HFF-Myc (cell line): ENCODE data around the gene IGFBPL1.
"Not testable (repeated sequence)": the region's sequence is repeated elsewhere in the genome, so short reads cannot be mapped to it uniquely, and the experiment has no call there.

Experiments
- DNase-seq: peaks from one replicate; pipeline ENCODE4 v3.0.0-alpha.2; 2011; ENCODE audit warnings: low read depth; ENCODE audit errors: extremely low read depth
- H3K4me3 ChIP-seq: replicated peaks from 2 replicates; pipeline ENCODE4 v1.5.1; 2011; ENCODE audit warnings: low read depth, mild to moderate bottlenecking, control low read depth, low read length
- TF ChIP-seq, protein P1 (sequence below): IDR thresholded peaks from 2 replicates; pipeline ENCODE4 v1.5.1; 2012; ENCODE audit warnings: mild to moderate bottlenecking, low read depth, low read length, control low read depth; ENCODE audit errors: missing control alignments

Gene IGFBPL1

DNA sequence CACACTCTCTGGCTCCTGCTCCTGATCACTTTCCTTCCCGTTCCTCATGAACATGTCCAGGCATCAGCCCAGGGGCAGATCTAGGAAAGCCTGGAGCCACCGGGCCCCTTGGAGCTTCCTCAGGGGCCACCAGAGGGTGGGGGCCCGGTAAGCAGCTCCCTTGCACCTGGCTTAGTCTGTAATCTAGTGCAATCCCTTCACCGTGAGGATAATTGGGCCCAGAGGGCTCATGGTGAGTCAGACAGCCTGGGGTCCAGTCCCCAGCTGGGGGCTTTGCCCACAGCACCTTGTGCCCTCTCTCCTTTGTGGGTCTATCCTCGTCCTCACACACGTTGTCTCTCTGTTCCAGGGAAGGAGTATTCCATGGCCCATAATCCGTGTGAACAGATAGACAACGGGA lies 42.1 kb downstream of the IGFBPL1 start:
- no peak overlapping the region for H3K4me3 ChIP-seq
- TF ChIP-seq, protein P1, sequence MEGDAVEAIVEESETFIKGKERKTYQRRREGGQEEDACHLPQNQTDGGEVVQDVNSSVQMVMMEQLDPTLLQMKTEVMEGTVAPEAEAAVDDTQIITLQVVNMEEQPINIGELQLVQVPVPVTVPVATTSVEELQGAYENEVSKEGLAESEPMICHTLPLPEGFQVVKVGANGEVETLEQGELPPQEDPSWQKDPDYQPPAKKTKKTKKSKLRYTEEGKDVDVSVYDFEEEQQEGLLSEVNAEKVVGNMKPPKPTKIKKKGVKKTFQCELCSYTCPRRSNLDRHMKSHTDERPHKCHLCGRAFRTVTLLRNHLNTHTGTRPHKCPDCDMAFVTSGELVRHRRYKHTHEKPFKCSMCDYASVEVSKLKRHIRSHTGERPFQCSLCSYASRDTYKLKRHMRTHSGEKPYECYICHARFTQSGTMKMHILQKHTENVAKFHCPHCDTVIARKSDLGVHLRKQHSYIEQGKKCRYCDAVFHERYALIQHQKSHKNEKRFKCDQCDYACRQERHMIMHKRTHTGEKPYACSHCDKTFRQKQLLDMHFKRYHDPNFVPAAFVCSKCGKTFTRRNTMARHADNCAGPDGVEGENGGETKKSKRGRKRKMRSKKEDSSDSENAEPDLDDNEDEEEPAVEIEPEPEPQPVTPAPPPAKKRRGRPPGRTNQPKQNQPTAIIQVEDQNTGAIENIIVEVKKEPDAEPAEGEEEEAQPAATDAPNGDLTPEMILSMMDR: no peak
- DNase-seq: no peak

DNA sequence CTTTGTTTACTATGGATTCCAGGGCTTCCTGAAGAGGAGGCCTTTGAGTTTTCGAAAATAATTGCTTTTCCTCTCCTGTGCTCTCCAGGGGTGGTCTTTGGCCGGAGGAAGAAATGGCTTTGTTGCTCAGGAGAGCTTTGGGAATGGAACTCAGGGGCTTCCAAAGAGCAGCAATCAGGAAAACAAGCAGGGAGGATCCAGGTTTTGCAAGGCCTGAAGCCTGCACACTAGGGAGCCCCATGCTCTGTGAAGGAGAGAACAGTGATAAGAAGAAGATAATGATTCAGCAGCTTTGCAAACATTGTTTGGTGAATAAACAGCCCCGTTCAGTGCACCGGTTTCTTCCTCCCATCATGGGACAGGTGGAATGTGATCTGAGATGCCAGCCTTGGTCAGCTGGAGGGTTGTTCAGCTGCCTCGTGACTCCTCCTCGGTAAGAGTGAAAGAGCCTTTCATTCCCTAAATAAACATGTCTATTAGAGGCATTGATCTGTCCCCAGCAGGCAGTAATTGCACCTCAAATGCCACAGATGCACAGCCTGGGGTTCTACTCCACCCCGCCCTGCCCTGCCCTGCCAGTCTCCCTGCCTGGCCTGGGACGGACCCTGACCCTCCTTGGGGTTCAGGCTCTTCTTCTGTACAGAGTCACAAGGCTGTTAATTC lies 43.3 kb downstream of the IGFBPL1 start:
- no peak overlapping the region for H3K4me3 ChIP-seq
- TF ChIP-seq, protein P1: no peak
- DNase-seq: no peak

DNA sequence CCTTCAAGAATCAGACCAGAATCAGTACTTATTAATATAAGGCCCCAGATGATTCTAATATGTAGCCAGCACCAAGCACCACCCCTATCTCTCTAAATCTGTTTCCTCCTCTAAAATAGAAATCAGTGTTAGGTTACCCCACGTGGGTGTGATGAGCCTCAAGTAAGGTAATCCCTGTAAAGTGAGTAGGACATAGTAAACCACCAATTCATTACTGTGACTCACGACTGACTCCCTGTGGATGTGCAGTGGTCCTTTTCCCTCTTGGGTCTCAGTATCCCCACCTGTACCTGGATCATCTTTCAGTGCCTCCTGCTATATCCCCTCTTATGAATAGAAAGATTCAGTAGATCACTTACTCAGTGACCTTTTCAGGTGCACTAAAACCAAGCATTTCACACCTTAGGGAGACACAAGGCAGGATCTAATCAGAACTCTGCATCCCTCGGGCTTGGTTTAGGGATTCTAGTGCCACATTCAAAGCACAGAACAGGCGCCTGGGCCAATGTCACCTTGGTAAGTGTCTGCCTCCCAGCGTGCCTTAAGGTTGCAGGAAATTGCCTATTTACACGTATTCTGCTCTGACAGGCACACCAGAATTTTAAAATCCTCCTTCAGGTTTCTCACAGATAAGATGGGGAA lies 43.9 kb downstream of the IGFBPL1 start:
- H3K4me3 ChIP-seq: no peak overlapping the region
- DNase-seq: no peak
- TF ChIP-seq, protein P1: no peak

DNA sequence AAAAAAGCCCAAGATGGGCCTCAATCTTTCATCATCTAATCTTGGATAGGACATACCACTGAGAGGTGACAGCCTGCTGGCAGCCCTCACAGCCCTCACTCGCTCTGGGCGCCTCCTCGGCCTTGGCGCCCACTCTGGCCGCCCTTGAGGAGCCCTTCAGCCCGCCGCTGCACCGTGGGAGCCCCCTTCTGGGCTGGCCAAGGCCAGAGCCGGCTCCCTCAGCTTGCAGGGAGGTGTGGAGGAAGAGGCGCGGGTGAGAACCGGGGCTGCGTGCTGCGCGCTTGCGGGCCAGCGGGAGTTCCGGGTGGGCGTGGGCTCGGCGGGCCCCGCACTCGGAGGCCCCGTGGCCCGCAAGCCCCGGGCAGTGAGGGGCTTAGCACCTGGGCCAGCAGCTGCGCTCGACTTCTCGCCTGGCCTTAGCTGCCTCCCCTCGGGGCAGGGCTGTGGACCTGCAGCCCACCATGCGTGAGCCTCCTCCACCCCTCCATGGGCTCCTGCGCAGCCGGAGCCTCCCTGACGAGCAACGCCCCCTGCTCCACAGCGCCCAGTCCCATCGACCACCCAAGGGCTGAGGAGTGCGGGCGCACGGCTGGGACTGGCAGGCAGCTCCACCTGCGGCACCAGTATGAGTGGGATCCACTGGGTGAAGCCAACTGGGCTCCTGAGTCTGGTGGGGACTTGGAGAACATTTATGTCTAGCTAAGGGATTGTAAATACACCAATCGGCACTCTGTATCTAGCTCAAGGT lies 46.7 kb downstream of the IGFBPL1 start:
- DNase-seq: not testable (repeated sequence)

DNA sequence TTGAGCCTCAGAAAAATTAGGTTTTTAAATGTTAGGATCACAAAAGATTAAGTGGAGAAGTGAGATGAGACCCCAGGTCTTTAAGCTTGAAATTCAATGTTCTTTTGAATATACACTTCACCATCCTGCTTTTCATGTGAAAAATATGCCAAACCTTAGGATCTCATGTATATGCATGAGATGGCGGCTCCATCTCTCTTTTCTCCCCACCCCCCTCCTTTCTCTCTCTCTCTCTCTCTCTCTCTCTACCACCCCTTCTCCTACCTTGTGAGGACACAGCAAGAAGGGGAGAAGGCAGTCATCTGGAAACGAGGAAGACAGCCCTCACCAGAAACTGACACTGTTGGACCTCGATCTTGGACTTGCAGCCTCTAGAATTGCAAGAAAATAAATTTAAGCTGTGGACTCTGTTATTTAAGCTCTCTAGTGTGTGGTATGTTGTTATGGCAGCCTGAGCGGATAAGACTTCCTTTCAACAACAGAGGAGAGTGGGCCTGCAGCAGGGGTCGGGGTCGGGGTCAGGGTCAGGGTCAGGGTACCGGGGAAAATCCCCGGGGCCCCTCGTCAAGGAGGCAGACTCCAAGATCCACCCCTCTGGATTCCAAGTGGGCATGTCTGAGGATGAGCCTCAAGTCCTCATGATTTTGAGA lies 48.1 kb downstream of the IGFBPL1 start:
- DNase-seq: no peak
- H3K4me3 ChIP-seq: no peak overlapping the region
- TF ChIP-seq, protein P1: no peak

More for the DNA sequence above, 46.7 kb downstream of the IGFBPL1 start:
- H3K4me3 ChIP-seq: not testable (repeated sequence)

DNA sequence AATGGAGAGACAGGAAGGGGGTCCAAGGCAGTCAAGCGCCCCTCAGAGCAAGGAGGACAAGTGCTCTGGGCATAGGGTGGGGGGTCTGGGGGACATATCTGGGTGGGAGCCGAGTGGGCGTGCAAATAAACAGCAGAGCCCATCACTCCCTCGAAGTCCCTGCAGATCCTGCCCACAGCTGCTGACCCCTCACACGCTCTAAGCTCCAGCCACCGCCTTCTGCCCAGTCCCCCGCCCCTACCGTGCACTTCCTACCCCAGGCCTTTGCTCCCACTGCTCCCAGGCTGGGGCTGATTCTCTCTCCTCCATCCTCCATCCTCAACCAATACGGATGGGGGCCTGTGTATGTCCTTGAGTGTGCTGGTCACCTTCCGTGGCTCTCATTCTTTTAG lies 48.7 kb downstream of the IGFBPL1 start:
- H3K4me3 ChIP-seq: no peak overlapping the region
- DNase-seq: no peak

More for the DNA sequence above, 48.7 kb downstream of the IGFBPL1 start:
- TF ChIP-seq, protein P1: no peak
